Thymus (tissue), 11 donors: ENCODE measurements around the gene ATXN1. TPM values are rescaled to one million over a fixed set of nuclear protein-coding genes. Genes with fewer than 3 reads are reported as not detected.

ENCODE experiments used
- DNase-seq, 9 donors: peaks; one replicate each; pipeline ENCODE4 v3.0.0-alpha.2; 2013; ENCODE audit warnings: low spot score in 9 of 9, low read depth in 6 of 9, missing footprints in 1 of 9
- H3K27ac ChIP-seq, 2 donors: one replicate each; pipeline ENCODE4 v1.5.1; 2013; ENCODE audit warnings: control low read depth in 1 of 2, low read depth in 1 of 2, low read length in 1 of 2, mild to moderate bottlenecking in 1 of 2, moderate library complexity in 1 of 2
- H3K27me3 ChIP-seq, 2 donors: one replicate each; pipeline ENCODE4 v1.5.1; 2013; ENCODE audit warnings: low read length in 1 of 2; ENCODE audit not compliant: control insufficient read depth in 2 of 2, insufficient read depth in 1 of 2
- H3K36me3 ChIP-seq, 2 donors: one replicate each; pipeline ENCODE4 v1.5.1; 2013; ENCODE audit warnings: low read length in 1 of 2, mild to moderate bottlenecking in 1 of 2, moderate library complexity in 1 of 2; ENCODE audit not compliant: control insufficient read depth in 2 of 2, insufficient read depth in 2 of 2
- H3K4me1 ChIP-seq, 2 donors: one replicate each; pipeline ENCODE4 v1.5.1; 2013; ENCODE audit warnings: low read length in 2 of 2; ENCODE audit not compliant: control insufficient read depth in 2 of 2, insufficient read depth in 2 of 2
- H3K4me3 ChIP-seq, 2 donors: one replicate each; pipeline ENCODE4 v1.5.1; 2013; ENCODE audit warnings: low read length in 2 of 2, control low read depth in 1 of 2, mild to moderate bottlenecking in 1 of 2
- H3K9me3 ChIP-seq, 2 donors: one replicate each; pipeline ENCODE4 v1.5.1; 2013; ENCODE audit warnings: low read length in 1 of 2, mild to moderate bottlenecking in 1 of 2; ENCODE audit not compliant: control insufficient read depth in 2 of 2, insufficient read depth in 1 of 2
- WGBS: extraction: QIAGEN DNeasy Blood & Tissue Kit; methylation state at CpG from one replicate; pipeline ENCODE4 v1.1.7; 2013; 5-methylcytosine and 5-hydroxymethylcytosine counted together
- polyA plus RNA-seq: library from polyadenylated mRNA; stranded (reverse); fragments of 200-250 nt; gene quantifications from one replicate; pipeline ENCODE4 v1.2.3, GENCODE V29; 2013
- total RNA-seq: library from RNA; stranded (reverse); fragments of 120-200 nt; gene quantifications from one replicate; pipeline ENCODE4 v1.2.4, GENCODE V29; 2013
- donor health status: healthy.

ATXN1 gene
- total and polyA plus RNA-seq, 2 donors: 6.8 to 7.1 TPM

DNA sequence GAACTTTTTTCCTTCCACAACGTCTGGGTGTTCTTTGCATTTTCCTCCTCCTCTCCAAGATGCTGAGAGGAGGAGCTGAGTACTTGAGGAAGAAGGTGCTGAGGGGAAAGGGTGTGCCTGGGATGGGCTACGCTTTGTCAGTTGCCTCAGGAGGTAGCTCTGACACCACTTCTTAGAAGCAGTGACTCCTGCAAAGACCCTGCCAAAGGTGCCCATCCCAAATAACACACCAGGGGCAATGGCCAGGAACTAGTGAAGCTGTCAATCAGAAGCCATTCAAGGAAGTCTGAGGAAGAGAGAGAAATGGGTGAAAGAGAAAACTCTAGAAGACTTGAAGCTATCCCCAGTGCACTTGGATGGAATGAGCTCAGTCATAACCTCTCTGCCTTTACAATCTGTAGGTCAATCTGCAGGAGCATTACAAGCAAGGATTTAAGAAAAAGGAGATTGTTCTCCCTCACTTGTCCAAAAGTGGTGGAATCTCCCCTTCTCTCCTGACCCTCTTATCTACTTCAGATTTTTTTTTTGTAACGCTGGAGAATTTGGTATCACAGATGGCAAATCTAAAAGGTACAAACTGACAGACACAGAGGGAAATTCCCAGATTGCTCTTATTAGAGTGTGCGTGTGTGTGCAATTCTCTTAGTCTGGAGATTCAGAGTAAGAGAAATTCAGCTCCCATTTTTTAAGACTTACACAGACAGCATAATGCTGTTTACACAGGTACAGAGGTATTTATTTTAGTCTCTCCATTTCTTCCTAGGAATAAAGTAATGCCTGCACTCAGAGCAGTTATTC is 280.3 kb downstream of the ATXN1 start:
- no peak overlapping the region for H3K27ac ChIP-seq
- 70% methylated on average over 4 of the region's 4 CpGs for WGBS

GRCh38 chr6:16477367-16478149 is 283.7 kb downstream of the ATXN1 start:
- WGBS: 95% methylated on average over 12 of the region's 12 CpGs
- Histone ChIP-seq H3K27me3 (no peaks in the 10 kb centered on the region), H3K9me3 (peaks cover 0 to 5% of the 10 kb centered on the region in 2 donors), H3K27ac (no peak overlapping the region), H3K36me3 (no peaks in the 10 kb centered on the region), H3K4me1 (peaks cover 13 to 24% of the 10 kb centered on the region in 2 donors), H3K4me3 (no peak overlapping the region)
- DNase-seq: no peak

More for the DNA sequence above, 280.3 kb downstream of the ATXN1 start:
- Histone ChIP-seq H3K27me3 (no peaks in the 10 kb centered on the region), H3K36me3 (no peaks in the 10 kb centered on the region), H3K9me3 (peaks cover 0 to 2% of the 10 kb centered on the region in 2 donors), H3K4me1 (peaks cover 35 to 36% of the 10 kb centered on the region in 2 donors), H3K4me3 (no peak overlapping the region)
- no peak for DNase-seq

- no peak for DNase-seq
Observed at GRCh38 chr6:16476861-16477260, 284.4 kb downstream of the ATXN1 start.

DNA sequence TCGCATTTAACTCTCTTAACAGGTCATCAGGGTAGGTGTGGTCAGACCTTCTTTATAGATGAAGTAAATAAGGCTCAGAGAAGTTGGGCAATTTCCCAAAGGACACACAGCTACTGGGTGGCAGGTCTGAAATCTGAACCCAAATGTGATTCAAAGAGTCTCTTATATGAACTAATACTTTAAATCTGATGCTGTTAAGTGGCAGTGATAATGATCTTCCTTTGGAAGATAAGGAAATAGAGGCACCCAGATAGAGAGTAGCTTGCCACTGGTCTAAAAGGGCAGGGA is 285.8 kb downstream of the ATXN1 start:
- Histone ChIP-seq H3K4me1 (peaks cover 0 to 8% of the 10 kb centered on the region in 2 donors), H3K36me3 (no peaks in the 10 kb centered on the region), H3K27me3 (no peaks in the 10 kb centered on the region), H3K27ac (no peak overlapping the region), H3K4me3 (no peak overlapping the region), H3K9me3 (peaks cover 0 to 5% of the 10 kb centered on the region in 2 donors)
- 97% methylated on average over 1 of the region's 1 CpG for WGBS
- no peak for DNase-seq

More at GRCh38 chr6:16476861-16477260, 284.4 kb downstream of the ATXN1 start:
- no peaks in the 10 kb centered on the region for H3K27me3 ChIP-seq
- no peak overlapping the region for H3K27ac ChIP-seq
- no peaks in the 10 kb centered on the region for H3K36me3 ChIP-seq
- WGBS: 93% methylated on average over 7 of the region's 7 CpGs
- H3K4me3 ChIP-seq: no peak overlapping the region
- peaks cover 0 to 5% of the 10 kb centered on the region in 2 donors for H3K9me3 ChIP-seq
- peaks cover 10 to 19% of the 10 kb centered on the region in 2 donors for H3K4me1 ChIP-seq

DNA sequence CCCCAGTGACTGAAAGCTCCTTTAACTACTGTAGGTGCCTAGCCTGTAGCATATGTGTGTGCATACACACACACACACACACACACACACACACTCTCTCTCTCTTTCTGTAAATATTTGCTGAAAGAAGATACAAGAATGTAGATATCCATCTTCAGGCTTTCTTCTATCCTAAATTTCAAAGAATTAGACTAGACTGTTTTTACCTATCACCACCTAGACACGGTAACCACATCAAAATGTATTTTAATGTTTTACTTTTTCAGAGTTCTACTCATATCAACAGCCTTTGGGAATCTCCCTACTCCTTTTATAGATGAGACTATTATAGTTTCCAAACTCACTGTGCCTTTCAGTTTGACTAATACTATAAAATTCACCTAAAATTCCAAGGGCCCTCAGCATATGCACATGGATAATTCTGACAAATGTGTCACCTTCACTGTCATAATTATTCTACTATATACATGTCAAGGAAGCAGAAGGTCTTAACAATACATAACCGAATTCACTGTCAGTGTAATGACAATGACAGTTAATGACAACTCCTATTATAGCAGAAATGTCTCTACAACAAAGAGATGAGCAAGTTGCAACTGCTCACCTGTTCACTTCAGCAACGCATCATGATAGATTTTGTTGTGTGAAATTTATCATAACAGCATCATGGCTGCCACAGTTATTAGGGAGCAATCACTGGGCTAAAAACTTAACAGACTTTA is 286.3 kb downstream of the ATXN1 start:
- Histone ChIP-seq H3K27ac (no peak overlapping the region), H3K4me1 (peaks cover 0 to 8% of the 10 kb centered on the region in 2 donors), H3K9me3 (peaks cover 0 to 5% of the 10 kb centered on the region in 2 donors), H3K27me3 (no peaks in the 10 kb centered on the region), H3K4me3 (no peak overlapping the region), H3K36me3 (no peaks in the 10 kb centered on the region)
- DNase-seq: no peak
- WGBS: 82% methylated on average over 3 of the region's 3 CpGs

GRCh38 chr6:16473908-16474771 is 287.1 kb downstream of the ATXN1 start:
- Histone ChIP-seq H3K4me3 (no peak overlapping the region), H3K27ac (peak overlapping the region in 1 of 2 donors; percentile 53), H3K4me1 (peaks cover 0 to 8% of the 10 kb centered on the region in 2 donors), H3K27me3 (no peaks in the 10 kb centered on the region), H3K36me3 (no peaks in the 10 kb centered on the region), H3K9me3 (peaks cover 0 to 5% of the 10 kb centered on the region in 2 donors)
- 94% methylated on average over 1 of the region's 1 CpG for WGBS
- DNase-seq: no peak

DNA sequence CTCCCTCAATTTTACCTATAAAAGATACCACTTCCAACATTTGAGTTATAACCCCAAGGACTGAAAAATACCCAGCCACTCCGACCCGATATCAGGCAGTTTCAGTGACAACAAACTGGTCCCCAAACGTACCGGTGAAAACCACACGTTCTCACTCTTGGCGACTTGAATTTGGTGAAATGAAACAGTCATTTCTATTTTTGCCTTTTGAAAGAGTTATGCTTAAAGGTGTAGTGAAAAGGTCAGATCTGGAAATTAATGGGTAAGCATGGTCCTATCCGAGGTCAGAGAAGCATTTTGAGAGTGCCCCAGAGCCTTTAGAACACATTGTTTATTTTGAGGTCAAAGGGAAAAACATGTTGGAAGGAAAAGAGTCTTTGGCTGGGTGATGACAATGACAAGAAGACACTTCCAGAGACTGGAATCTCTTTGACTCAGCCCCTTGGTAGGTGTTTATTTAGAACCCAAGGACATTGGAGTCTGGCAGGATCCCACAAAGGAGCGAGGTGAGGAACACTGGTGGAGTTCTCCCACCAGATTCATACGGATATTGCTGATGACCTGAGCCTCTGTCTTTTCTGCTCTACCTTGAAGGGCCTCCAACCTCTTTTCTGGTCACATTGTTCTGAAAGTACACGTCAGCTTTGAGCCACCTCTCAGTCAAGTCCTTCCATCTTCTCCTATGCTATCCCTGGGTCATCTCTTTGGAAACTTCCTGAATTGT is 287.9 kb downstream of the ATXN1 start:
- H3K4me3 ChIP-seq: no peak overlapping the region
- H3K27ac ChIP-seq: no peak overlapping the region
- peaks cover 0 to 8% of the 10 kb centered on the region in 2 donors for H3K4me1 ChIP-seq
- no peaks in the 10 kb centered on the region for H3K36me3 ChIP-seq
- 96% methylated on average over 10 of the region's 10 CpGs for WGBS
- no peak for DNase-seq
- H3K27me3 ChIP-seq: no peaks in the 10 kb centered on the region
- H3K9me3 ChIP-seq: peaks cover 0 to 5% of the 10 kb centered on the region in 2 donors
